ENCODE results near the gene FRMD4B.

The FRMD4B gene

DNA sequence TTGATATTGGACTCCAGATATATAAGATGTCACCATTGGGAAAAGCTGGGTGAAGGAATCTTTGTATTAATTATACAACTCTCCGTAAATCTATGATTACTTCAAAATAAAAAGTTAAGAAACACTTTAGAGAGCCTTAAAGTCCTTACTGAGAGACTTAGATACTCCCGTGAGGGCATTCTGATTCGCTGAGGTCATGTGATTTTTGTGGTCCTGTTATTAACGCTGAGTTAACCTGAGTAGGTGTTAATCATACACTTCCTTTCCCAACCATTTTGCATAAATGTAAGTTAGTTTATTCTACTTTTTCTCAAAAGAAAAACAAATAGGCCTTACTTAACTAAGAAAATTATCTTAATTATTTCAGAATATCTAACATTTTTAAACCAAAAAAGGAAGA lies 196.4 kb downstream of the FRMD4B start:
- H3K4me3 ChIP-seq (ENCODE audit: low read depth, low read length) = no peak overlapping the region
- TF ChIP-seq, protein P1, sequence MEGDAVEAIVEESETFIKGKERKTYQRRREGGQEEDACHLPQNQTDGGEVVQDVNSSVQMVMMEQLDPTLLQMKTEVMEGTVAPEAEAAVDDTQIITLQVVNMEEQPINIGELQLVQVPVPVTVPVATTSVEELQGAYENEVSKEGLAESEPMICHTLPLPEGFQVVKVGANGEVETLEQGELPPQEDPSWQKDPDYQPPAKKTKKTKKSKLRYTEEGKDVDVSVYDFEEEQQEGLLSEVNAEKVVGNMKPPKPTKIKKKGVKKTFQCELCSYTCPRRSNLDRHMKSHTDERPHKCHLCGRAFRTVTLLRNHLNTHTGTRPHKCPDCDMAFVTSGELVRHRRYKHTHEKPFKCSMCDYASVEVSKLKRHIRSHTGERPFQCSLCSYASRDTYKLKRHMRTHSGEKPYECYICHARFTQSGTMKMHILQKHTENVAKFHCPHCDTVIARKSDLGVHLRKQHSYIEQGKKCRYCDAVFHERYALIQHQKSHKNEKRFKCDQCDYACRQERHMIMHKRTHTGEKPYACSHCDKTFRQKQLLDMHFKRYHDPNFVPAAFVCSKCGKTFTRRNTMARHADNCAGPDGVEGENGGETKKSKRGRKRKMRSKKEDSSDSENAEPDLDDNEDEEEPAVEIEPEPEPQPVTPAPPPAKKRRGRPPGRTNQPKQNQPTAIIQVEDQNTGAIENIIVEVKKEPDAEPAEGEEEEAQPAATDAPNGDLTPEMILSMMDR (IDR thresholded peaks at IDR 0.05; ENCODE audit: control insufficient read depth, extremely low read depth, insufficient read depth) = no peak
- no peak for DNase-seq (ENCODE audit: low read depth)

DNA sequence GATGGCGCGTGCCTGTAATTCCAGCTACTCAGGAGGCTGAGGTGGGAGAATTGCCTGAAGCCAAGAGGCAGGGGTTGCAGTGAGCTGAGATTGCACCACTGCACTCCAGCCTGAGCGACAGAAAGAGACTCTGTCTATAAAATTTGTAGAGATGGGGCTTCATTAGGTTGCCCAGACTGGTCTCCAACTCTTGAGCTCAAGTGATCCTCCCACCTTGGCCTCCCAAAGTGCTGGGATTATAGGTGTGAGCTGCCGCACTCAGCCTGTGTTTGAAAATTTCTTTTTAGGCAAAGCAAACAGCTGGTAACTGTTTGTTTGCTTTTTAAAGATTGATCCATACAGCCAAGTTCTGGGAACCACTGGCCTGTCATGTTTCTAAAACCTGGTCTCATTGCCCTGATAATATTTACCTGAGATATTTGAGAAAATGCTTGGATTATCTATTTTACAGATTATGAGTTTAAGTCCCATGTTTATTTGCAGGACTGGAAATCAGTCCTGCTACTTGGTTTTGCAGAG lies 199.3 kb downstream of the FRMD4B start:
- TF ChIP-seq, protein P1 (IDR thresholded peaks at IDR 0.05; ENCODE audit: control insufficient read depth, extremely low read depth, insufficient read depth) = no peak
- H3K4me3 ChIP-seq (ENCODE audit: low read depth, low read length) = no peak overlapping the region
- no peak for DNase-seq (ENCODE audit: low read depth)

DNA sequence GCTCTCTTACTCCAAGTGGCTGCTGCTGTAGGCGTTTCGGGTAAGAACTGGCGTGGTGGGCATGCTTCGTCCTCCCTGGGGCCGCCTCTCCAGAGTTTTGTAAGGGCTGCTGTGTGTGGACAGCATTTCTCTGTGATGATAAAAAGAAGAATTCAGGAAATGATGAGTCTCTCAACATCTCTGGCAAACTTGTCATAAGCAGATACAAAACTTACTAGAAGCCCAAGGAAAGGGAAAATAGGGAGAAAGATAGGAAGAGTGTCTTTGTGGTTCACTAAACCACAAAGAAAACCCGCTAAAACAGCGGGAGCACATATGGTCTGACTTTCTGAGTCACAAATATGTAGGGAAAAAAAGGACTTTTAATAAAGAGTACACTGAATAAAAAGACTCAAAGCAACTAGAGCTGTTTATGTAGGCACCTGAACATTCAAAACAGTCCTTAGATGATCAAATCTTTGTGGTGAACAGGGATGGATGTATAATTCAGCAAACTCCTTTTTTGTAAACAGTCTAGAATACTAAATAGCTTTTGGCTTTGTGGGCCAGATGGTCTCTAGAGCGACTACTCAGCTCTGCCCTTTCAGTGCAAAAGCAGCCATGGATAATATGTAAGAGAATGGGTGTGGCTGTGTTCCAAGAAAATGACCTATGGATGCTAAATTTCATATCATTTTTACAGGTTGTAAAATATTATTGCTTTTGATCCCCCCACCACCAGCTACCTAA lies 203.1 kb downstream of the FRMD4B start:
- DNase-seq (ENCODE audit: low read depth) = no peak
- no peak overlapping the region for H3K4me3 ChIP-seq (ENCODE audit: low read depth, low read length)
- TF ChIP-seq, protein P1 (IDR thresholded peaks at IDR 0.05; ENCODE audit: control insufficient read depth, extremely low read depth, insufficient read depth) = no peak

DNA sequence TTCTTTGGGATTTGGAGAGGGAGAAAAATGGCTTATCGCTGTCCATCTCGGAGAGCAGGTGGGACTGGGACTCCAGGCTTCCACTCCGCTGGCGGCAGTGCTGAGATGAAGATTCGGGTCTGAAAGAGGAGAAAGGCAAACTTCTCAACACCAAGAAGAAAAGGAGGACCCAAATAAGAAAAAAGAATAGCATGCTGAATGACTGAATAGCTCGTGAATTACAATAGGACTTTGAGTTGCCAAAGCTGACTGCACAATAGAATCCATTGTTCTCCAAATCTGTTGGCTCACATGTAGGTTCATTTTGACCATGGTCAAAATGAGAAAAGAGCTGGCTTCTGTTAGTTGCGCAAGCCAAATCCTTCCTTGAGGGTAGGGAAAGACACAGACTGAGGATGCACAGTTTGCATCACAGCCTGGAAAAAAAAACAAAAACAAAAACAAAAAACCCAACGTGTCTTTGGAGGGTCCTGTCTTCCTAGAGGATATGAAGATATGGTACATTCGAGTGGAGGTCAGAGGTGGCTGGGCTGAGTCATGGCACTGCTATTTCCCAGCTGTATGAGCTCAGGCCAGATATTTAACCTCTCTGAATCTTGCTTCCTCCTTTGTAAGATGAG lies 204.2 kb downstream of the FRMD4B start:
- no peak for DNase-seq (ENCODE audit: low read depth)
- TF ChIP-seq, protein P1 (IDR thresholded peaks at IDR 0.05; ENCODE audit: control insufficient read depth, extremely low read depth, insufficient read depth) = no peak
- no peak overlapping the region for H3K4me3 ChIP-seq (ENCODE audit: low read depth, low read length)

DNA sequence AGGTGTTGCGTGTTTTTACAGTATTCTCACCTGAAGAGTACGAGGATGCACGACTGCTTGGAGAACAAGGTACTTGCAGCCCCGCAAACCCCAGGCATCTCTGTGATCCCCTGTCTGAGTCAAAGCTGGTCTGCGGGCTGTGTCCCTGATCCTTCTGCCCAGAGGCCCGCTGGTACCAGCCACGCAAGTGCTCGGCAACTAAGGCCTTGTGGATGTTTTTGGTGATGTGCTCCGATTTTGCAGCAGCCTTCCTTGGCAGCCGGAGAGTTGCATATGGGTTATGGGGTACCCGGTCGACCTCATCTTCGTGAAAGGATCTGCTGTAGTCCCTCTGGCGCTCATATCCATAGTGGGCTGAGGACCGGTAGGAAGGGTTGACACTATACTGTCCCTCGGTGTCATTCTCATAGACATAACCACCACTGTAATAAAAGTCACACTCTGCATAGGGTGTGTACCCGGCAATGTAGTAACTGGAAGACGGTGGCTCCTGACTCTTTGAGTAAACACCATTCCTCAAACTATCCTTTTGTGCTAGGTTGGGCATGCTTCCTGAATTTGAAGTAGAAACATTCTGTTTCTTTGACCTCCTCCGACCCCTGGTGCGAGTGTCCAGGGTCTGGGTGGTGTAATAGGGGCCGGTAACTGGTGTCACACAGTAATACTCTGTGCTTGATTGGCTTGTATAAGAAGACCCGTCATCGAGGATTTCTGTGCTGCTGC lies 204.9 kb downstream of the FRMD4B start:
- H3K4me3 ChIP-seq (ENCODE audit: low read depth, low read length) = no peak overlapping the region
- TF ChIP-seq, protein P1 (IDR thresholded peaks at IDR 0.05; ENCODE audit: control insufficient read depth, extremely low read depth, insufficient read depth) = no peak
- DNase-seq (ENCODE audit: low read depth) = no peak

DNA sequence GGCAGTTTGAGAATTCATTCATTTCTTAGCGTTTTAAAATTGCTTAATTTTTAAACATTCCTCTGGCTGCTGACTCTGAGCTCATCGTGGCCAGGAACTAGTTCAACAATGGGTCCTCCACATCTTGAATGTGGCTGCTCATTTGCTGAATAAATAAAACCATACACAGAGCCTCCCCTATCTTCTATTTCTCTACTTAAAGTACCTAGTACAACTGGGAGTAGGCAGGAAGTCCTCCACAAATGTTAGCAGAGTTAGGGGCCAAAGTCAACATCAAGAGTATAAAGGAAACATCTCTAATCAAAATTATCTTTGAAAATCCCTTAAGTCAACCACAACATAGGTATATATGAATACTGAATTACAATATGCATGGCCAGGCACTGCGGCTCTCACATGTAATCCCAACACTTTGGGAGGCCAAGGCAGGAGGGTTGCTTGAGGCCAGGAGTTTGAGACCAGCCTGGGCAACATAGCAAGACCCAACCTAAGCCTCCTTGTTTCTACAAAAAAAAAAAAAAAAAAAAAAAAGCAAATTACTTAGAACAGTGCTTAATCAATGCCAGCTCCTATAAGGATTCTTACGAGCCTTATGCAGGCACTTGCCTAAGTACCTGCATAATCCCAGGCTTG lies 206.0 kb downstream of the FRMD4B start:
- no peak for DNase-seq (ENCODE audit: low read depth)
- TF ChIP-seq, protein P1 (IDR thresholded peaks at IDR 0.05; ENCODE audit: control insufficient read depth, extremely low read depth, insufficient read depth) = no peak
- no peak overlapping the region for H3K4me3 ChIP-seq (ENCODE audit: low read depth, low read length)
